Breast epithelium (tissue), 4 donors: ENCODE data around the gene IL15. TPM values are rescaled to one million over a fixed set of nuclear protein-coding genes. Genes with fewer than 3 reads are reported as not detected.

ENCODE experiments used
- DNase-seq, 2 donors: peaks; one replicate each; pipeline ENCODE4 v3.0.0-alpha.2; 2019; ENCODE audit warnings: low spot score in 2 of 2
- H3K27ac ChIP-seq, 2 donors: fragments of 200-600 bp; sonication (generic) in 1 of 2; one replicate each; pipeline ENCODE4 v1.5.1; 2016 to 2019; ENCODE audit warnings: mild to moderate bottlenecking in 1 of 2
- H3K27me3 ChIP-seq, 2 donors: fragments of 200-600 bp; sonication (generic) in 1 of 2; one replicate each; pipeline versions ENCODE4 v1.5.1 to v1.6.0; 2017 to 2019; ENCODE audit warnings: control low read depth in 1 of 2, mild to moderate bottlenecking in 1 of 2
- H3K36me3 ChIP-seq: fragments of 200-600 bp; one replicate; pipeline ENCODE4 v1.5.1; 2019
- H3K4me1 ChIP-seq, 2 donors: fragments of 200-600 bp; sonication (generic); one replicate each; pipeline ENCODE4 v1.5.1; 2016 to 2019; ENCODE audit warnings: control low read depth in 1 of 2
- H3K4me3 ChIP-seq, 3 donors: fragments of 200-600 bp; sonication (generic); 1 replicate in 2 of 3; 2 replicates in 1 of 3; pipeline ENCODE4 v1.5.1; 2016 to 2019; ENCODE audit warnings: mild to moderate bottlenecking in 3 of 3, moderate library complexity in 2 of 3
- H3K9me3 ChIP-seq, 2 donors: fragments of 200-600 bp; sonication (generic) in 1 of 2; one replicate each; pipeline ENCODE4 v1.5.1; 2016 to 2019; ENCODE audit warnings: control low read depth in 1 of 2
- CTCF ChIP-seq, 3 donors: fragments of 450-650 bp; IDR thresholded peaks; one replicate each; pipeline ENCODE4 v1.5.1; 2016 to 2017; ENCODE audit warnings: antibody characterized with exemption in 3 of 3, mild to moderate bottlenecking in 3 of 3, moderate library complexity in 3 of 3
- POLR2A ChIP-seq: fragments of 450-650 bp; IDR thresholded peaks from one replicate; pipeline ENCODE4 v1.6.1; 2016; ENCODE audit warnings: antibody characterized with exemption, mild to moderate bottlenecking, moderate library complexity
- POLR2AphosphoS5 ChIP-seq, 3 donors: sonication (generic); formaldehyde crosslinking; IDR thresholded peaks; one replicate each; pipeline ENCODE4 v1.6.1; 2017; ENCODE audit warnings: antibody characterized with exemption in 3 of 3
- intact Hi-C: fragments of 100-400 bp; cut with DNase I; formaldehyde crosslinking; loops from one replicate; pipeline ENCODE4 v1.15.1; 2023; ENCODE audit warnings: low total_unique reads
- total RNA-seq, 3 donors: library from RNA; depleted of rRNA; stranded (reverse); fragments of >200 nt; gene quantifications; one replicate each; pipeline ENCODE4 v1.1.0, GENCODE V29; 2016

IL15 gene
- total RNA-seq, 3 donors from 2014 or later: 4.0 to 5.6 (median 5.1) TPM

- no peak for DNase-seq
- Histone ChIP-seq H3K4me1 (no peaks in the 10 kb centered on the region), H3K27me3 (no peaks in the 10 kb centered on the region), H3K9me3 (peaks cover 8% of the 10 kb centered on the region in 2 donors), H3K4me3 (no peak overlapping the region), H3K36me3 (no peaks in the 10 kb centered on the region), H3K27ac (no peak overlapping the region)
- intact Hi-C loops: no loop called here
- no peak for TF ChIP-seq POLR2A
- no peak for TF ChIP-seq POLR2AphosphoS5 (IDR thresholded peaks at IDR 0.05)
- no peak for TF ChIP-seq CTCF (IDR thresholded peaks at IDR 0.05)
Observed at GRCh38 chr4:141706445-141706844, 70.1 kb downstream of the IL15 start.

GRCh38 chr4:141711211-141711610 is 74.8 kb downstream of the IL15 start:
- Histone ChIP-seq H3K4me3 (no peak overlapping the region), H3K27ac (no peak overlapping the region), H3K27me3 (no peaks in the 10 kb centered on the region), H3K9me3 (peaks cover 8% of the 10 kb centered on the region in 2 donors), H3K4me1 (no peaks in the 10 kb centered on the region), H3K36me3 (no peaks in the 10 kb centered on the region)
- TF ChIP-seq CTCF (IDR thresholded peaks at IDR 0.05): peak in 1 of 3 donors; percentile 31
- TF ChIP-seq POLR2AphosphoS5 (IDR thresholded peaks at IDR 0.05): no peak
- no peak for DNase-seq
- intact Hi-C loops: no loop called here

GRCh38 chr4:141713185-141713584 is 76.8 kb downstream of the IL15 start:
- no peak overlapping the region for H3K27ac ChIP-seq
- no peak for TF ChIP-seq POLR2AphosphoS5 (IDR thresholded peaks at IDR 0.05)
- no peak for TF ChIP-seq POLR2A
- no peak for TF ChIP-seq CTCF (IDR thresholded peaks at IDR 0.05)
- no peak for DNase-seq
- intact Hi-C loops: no loop called here
- H3K4me1 ChIP-seq: no peaks in the 10 kb centered on the region
- H3K9me3 ChIP-seq: peaks cover 0 to 8% of the 10 kb centered on the region in 2 donors
- H3K4me3 ChIP-seq: no peak overlapping the region
- H3K36me3 ChIP-seq: no peaks in the 10 kb centered on the region
- no peaks in the 10 kb centered on the region for H3K27me3 ChIP-seq

- no peaks in the 10 kb centered on the region for H3K4me1 ChIP-seq
- H3K4me3 ChIP-seq: no peak overlapping the region
- no peak for TF ChIP-seq POLR2AphosphoS5 (IDR thresholded peaks at IDR 0.05)
- TF ChIP-seq POLR2A: no peak
- no peak for TF ChIP-seq CTCF (IDR thresholded peaks at IDR 0.05)
- peaks cover 0 to 8% of the 10 kb centered on the region in 2 donors for H3K9me3 ChIP-seq
- no peak overlapping the region for H3K27ac ChIP-seq
- H3K27me3 ChIP-seq: no peaks in the 10 kb centered on the region
- DNase-seq: no peak
- no peaks in the 10 kb centered on the region for H3K36me3 ChIP-seq
- intact Hi-C loops: no loop called here
Observed at GRCh38 chr4:141713771-141714445, 77.5 kb downstream of the IL15 start.

GRCh38 chr4:141719585-141719984 is 83.2 kb downstream of the IL15 start:
- DNase-seq: no peak
- intact Hi-C loops: no loop called here
- TF ChIP-seq POLR2AphosphoS5 (IDR thresholded peaks at IDR 0.05) (no peak), POLR2A (no peak), CTCF (IDR thresholded peaks at IDR 0.05) (no peak)
- H3K9me3 ChIP-seq: peaks cover 0 to 8% of the 10 kb centered on the region in 2 donors
- H3K4me1 ChIP-seq: no peaks in the 10 kb centered on the region
- no peaks in the 10 kb centered on the region for H3K27me3 ChIP-seq
- no peaks in the 10 kb centered on the region for H3K36me3 ChIP-seq
- no peak overlapping the region for H3K4me3 ChIP-seq
- no peak overlapping the region for H3K27ac ChIP-seq
